A549 (cell line): ENCODE results near the gene NAV2. TPM values are rescaled to one million over a fixed set of nuclear protein-coding genes. Genes with fewer than 3 reads are reported as not detected.

Experiments
- ATAC-seq, 2 experiments: fragments of 200-7000 bp in 1 of 2; fragments of >200 bp in 1 of 2; cut with Nextera tagmentation in 1 of 2; cut with Tn5 transposase in 1 of 2; 3 replicates each; pipeline versions ENCODE4 v1.8.0 to v1.9.1; 2018 to 2020; ENCODE audit warnings: mild to moderate bottlenecking in 1 of 2, moderate library complexity in 1 of 2
- CTCF ChIA-PET: fragments of 300-600 bp; sonication (Branson Sonifier 250); formaldehyde crosslinking; extraction: SDS; loops from one replicate; lab custom pipeline; 2021; ENCODE audit warnings: antibody characterized with exemption, inconsistent platforms; lab: Yijun Ruan, JAX
- POLR2A ChIA-PET: fragments of 350-600 bp; formaldehyde crosslinking; extraction: SDS; loops from one replicate; lab custom pipeline; 2021; ENCODE audit warnings: antibody characterized with exemption, inconsistent platforms; lab: Yijun Ruan, JAX
- DNase-seq, 2 experiments: peaks; one replicate each; pipeline versions ENCODE4 v3.0.0 to v3.0.0-alpha.2; 2011 to 2016; ENCODE audit warnings: low read depth in 1 of 2, low spot score in 1 of 2
- FAIRE-seq: peaks from 2 replicates; lab custom pipeline; 2011; peaks lifted over from hg19 to GRCh38; lab: Jason Lieb, UNC
- H3K27ac ChIP-seq, 2 experiments: fragments of >200 bp; sonication (Bioruptor Twin); formaldehyde crosslinking; 3 replicates each; pipeline ENCODE4 v1.5.1; 2016 to 2017
- H3K4me1 ChIP-seq: fragments of >200 bp; sonication (Bioruptor Twin); formaldehyde crosslinking; 3 replicates; pipeline ENCODE4 v1.6.1; 2016
- H3K4me2 ChIP-seq: fragments of >200 bp; sonication (Bioruptor Twin); formaldehyde crosslinking; 3 replicates; pipeline ENCODE4 v1.6.1; 2016
- H3K4me3 ChIP-seq: fragments of >200 bp; sonication (Bioruptor Twin); formaldehyde crosslinking; 3 replicates; pipeline ENCODE4 v1.5.1; 2016
- H3K9me3 ChIP-seq: fragments of >200 bp; sonication (Bioruptor Twin); formaldehyde crosslinking; 3 replicates; pipeline ENCODE4 v1.6.1; 2016
- BHLHE40 ChIP-seq: IDR thresholded peaks from 2 replicates; pipeline ENCODE4 v1.6.1; 2012; ENCODE audit warnings: low read depth, low read length, inconsistent platforms
- CBX8 ChIP-seq: fragments of 200-600 bp; sonication (generic); IDR thresholded peaks from 2 replicates; pipeline ENCODE4 v1.6.1; 2016
- EP300 ChIP-seq, 2 experiments: fragments of >200 bp; sonication (Bioruptor Twin); formaldehyde crosslinking; IDR thresholded peaks; 2 replicates in 1 of 2; 3 replicates in 1 of 2; pipeline ENCODE4 v1.6.1; 2016 to 2017
- ESRRA ChIP-seq: fragments of 150-350 bp; IDR thresholded peaks from 2 replicates; pipeline ENCODE4 v1.6.1; 2014; ENCODE audit warnings: mild to moderate bottlenecking, low read length, borderline replicate concordance
- FOSB ChIP-seq: fragments of 250-450 bp; sonication (Bioruptor Pico); IDR thresholded peaks from 2 replicates; pipeline ENCODE4 v1.5.0; 2020; ENCODE audit warnings: mild to moderate bottlenecking, moderate library complexity
- FOXS1 ChIP-seq: fragments of 250-450 bp; sonication (Bioruptor Pico); IDR thresholded peaks from 2 replicates; pipeline ENCODE4 v1.5.0; 2020; ENCODE audit warnings: mild to moderate bottlenecking, moderate library complexity
- HDAC2 ChIP-seq: fragments of 200-600 bp; sonication (generic); IDR thresholded peaks from 2 replicates; pipeline ENCODE4 v1.6.1; 2016
- HOXB13 ChIP-seq: fragments of 250-450 bp; sonication (Bioruptor Pico); IDR thresholded peaks from 2 replicates; pipeline ENCODE4 v1.5.0; 2020; ENCODE audit warnings: low read depth, mild to moderate bottlenecking, moderate library complexity
- HOXB5 ChIP-seq: fragments of 250-450 bp; sonication (Bioruptor Pico); IDR thresholded peaks from 2 replicates; pipeline ENCODE4 v1.5.0; 2020; ENCODE audit warnings: mild to moderate bottlenecking, moderate library complexity
- JUN ChIP-seq, 2 experiments: fragments of >200 bp; sonication (Bioruptor Twin); formaldehyde crosslinking; IDR thresholded peaks; 2 replicates in 1 of 2; 3 replicates in 1 of 2; pipeline ENCODE4 v1.6.1; 2016 to 2017
- JUNB ChIP-seq: fragments of >200 bp; sonication (Bioruptor Twin); formaldehyde crosslinking; IDR thresholded peaks from 2 replicates; pipeline ENCODE4 v1.6.1; 2016
- NPAS2 ChIP-seq: fragments of 250-450 bp; sonication (Bioruptor Pico); IDR thresholded peaks from 2 replicates; pipeline ENCODE4 v1.8.0; 2022; ENCODE audit warnings: mild to moderate bottlenecking, moderate library complexity, borderline replicate concordance
- NR3C1 ChIP-seq: fragments of >200 bp; sonication (Bioruptor Twin); formaldehyde crosslinking; IDR thresholded peaks from 3 replicates; pipeline ENCODE4 v1.6.1; 2017
- PHF8 ChIP-seq: fragments of 200-600 bp; sonication (generic); IDR thresholded peaks from 2 replicates; pipeline ENCODE4 v1.6.1; 2016; ENCODE audit warnings: low read depth, mild to moderate bottlenecking, antibody characterized with exemption, moderate library complexity, borderline replicate concordance
- RCOR1 ChIP-seq: fragments of 150-350 bp; IDR thresholded peaks from 2 replicates; pipeline ENCODE4 v1.6.1; 2014; ENCODE audit warnings: antibody characterized with exemption, low read length, low read depth
- SMC3 ChIP-seq: fragments of >200 bp; sonication (Bioruptor Twin); formaldehyde crosslinking; IDR thresholded peaks from 3 replicates; pipeline ENCODE4 v1.6.1; 2018; ENCODE audit warnings: inconsistent platforms
- TP53 ChIP-seq: fragments of 250-450 bp; sonication (Bioruptor Pico); IDR thresholded peaks from 2 replicates; pipeline ENCODE4 v1.5.0; 2021; ENCODE audit warnings: mild to moderate bottlenecking, moderate library complexity
- ZC3H11A ChIP-seq: fragments of 450-650 bp; IDR thresholded peaks from 2 replicates; pipeline ENCODE4 v1.6.1; 2014; ENCODE audit warnings: antibody characterized with exemption, mild to moderate bottlenecking
- ZNF302 ChIP-seq: fragments of 250-450 bp; sonication (Bioruptor Pico); IDR thresholded peaks from 2 replicates; pipeline ENCODE4 v1.9.0; 2021; ENCODE audit warnings: inconsistent platforms, mild to moderate bottlenecking, moderate library complexity
- WGBS: methylation state at CpG from one replicate; pipeline ENCODE4 v1.1.6; 2017; ENCODE audit errors: missing lambda C conversion rate; 5-methylcytosine and 5-hydroxymethylcytosine counted together
- polyA plus RNA-seq, 4 experiments: library from polyadenylated mRNA; depleted of rRNA in 3 of 4; stranded (reverse); fragments of >200 nt; fragmentation: RNase III in 1 of 4; extraction: RNeasy Plus Mini Kit Qiagen cat#74134 plus additional on column Dnase treatment in 1 of 4; gene quantifications; 2 replicates in 3 of 4; 3 replicates in 1 of 4; pipeline ENCODE4 v1.2.3, GENCODE V29; 2011 to 2017
- TF ChIP-seq, protein P1 (sequence below): fragments of >200 bp; sonication (Bioruptor Twin); formaldehyde crosslinking; IDR thresholded peaks from 3 replicates; pipeline ENCODE4 v1.6.1; 2016
- TF ChIP-seq, protein P2 (sequence below): IDR thresholded peaks from 2 replicates; pipeline ENCODE4 v1.6.1; 2012
- TF ChIP-seq, protein P3 (sequence below): IDR thresholded peaks from 2 replicates; pipeline ENCODE4 v1.6.1; 2012
- TF ChIP-seq, protein P4 (sequence below): fragments of 200-600 bp; sonication (generic); IDR thresholded peaks from 2 replicates; pipeline ENCODE4 v1.6.1; 2016; ENCODE audit warnings: antibody characterized with exemption, mild to moderate bottlenecking, moderate library complexity
- TF ChIP-seq, protein P5 (sequence below): IDR thresholded peaks from 2 replicates; pipeline ENCODE4 v1.6.1; 2012; ENCODE audit warnings: low read depth, borderline replicate concordance
- TF ChIP-seq, protein P6 (sequence below): fragments of 450-650 bp; IDR thresholded peaks from 2 replicates; pipeline ENCODE4 v1.6.1; 2014; ENCODE audit warnings: antibody characterized with exemption

NAV2 gene
- polyA plus RNA-seq, 2 of the 4 experiments (the other 2 are of a cell fraction) = 4.9 to 19.8 TPM

DNA sequence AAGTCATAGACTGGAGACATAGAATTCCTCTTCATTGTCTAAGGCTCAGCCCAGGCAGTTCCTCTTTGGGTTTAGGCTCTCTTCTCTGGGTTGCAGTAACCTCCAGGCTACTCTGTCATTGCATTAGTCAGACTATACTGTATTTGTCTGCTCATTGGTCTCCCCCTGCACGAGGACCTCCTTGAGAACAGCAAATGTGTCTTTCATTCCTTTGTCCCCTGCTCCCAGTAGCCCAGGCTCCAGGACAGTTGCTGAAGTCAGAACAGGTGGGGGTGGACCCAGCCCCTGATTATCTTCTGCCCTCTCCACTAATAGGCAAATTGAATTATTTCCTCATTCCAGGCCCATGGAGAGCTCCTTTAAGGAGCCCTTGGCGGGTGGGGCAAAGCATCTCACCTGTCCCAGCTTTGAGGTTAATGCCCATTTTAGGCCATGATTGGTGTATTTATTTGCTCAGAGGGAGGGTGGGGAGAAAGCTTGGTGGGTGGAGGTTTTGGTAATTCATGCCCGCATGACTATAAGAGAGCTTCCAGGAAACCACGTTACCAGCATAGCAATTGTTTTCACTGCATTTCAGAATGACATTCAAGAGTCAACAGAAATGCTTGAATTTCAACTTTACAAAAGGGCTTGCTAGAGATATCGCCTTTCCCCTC is 40.9 kb downstream of the NAV2 start:
- no peak for DNase-seq
- 79% methylated on average over 5 of the region's 5 CpGs for WGBS
- Histone ChIP-seq H3K9me3 (no peaks in the 10 kb centered on the region), H3K27ac (no peak overlapping the region), H3K4me3 (no peak overlapping the region), H3K4me1 (no peaks in the 10 kb centered on the region), H3K4me2 (no peak overlapping the region)
- ChIA-PET CTCF (interaction anchor here (0.8 to 4.4 kb wide), 4 partner anchors 10 to 682 kb away, joined by 3 to 25 read pairs (median 4); no protein-coding TSS in a partner anchor), POLR2A (no interaction called here)
- FAIRE-seq = no peak
- no peak for TF ChIP-seq PHF8
- TF ChIP-seq, protein P1, sequence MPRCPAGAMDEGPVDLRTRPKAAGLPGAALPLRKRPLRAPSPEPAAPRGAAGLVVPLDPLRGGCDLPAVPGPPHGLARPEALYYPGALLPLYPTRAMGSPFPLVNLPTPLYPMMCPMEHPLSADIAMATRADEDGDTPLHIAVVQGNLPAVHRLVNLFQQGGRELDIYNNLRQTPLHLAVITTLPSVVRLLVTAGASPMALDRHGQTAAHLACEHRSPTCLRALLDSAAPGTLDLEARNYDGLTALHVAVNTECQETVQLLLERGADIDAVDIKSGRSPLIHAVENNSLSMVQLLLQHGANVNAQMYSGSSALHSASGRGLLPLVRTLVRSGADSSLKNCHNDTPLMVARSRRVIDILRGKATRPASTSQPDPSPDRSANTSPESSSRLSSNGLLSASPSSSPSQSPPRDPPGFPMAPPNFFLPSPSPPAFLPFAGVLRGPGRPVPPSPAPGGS = no peak
- TF ChIP-seq ZC3H11A = no peak
- no peak for TF ChIP-seq NR3C1
- no peak for ATAC-seq

DNA sequence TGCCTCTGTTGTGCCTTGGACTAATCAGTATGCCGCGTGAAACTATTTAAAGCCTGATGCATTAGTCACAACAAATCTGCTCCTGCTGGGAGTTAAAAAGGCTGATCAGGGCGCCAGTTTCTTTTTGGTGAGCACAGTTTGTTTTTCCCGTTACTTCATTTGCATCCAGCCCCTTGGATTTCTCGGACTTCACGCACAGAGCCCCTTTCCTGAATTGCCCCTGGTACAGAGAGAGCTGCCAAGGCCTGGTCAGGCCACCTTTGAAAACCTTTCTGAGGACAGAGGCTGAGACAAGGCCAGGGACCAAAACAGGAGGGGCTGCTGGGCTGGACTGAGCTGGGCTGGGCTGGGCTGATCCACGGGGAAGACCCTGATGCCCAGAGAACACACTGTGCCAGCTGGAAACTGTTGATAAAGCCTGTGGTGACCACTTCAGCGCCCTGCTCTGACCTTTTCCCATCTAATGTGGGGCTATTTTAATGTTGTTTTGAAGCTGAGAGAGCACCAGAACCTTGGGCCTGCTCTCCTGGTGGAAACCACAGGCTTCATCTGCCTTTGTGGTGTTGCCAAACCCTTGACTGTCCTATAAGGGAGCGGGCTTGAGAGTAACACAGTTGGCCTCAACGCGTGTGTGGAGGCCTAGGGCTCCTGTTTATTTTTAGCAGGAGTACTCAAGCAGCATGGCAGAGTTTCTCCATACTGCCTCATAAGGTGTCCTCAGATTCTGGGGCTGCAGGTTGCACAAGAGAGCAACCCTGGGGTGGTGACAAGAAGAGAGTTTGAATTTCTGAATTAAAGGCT is 44.2 kb downstream of the NAV2 start:
- ChIA-PET POLR2A (no interaction called here), CTCF (interaction anchor here (1.2 to 4.4 kb wide), 4 partner anchors 14 to 197 kb away, joined by 3 to 25 read pairs (median 8); no protein-coding TSS in a partner anchor)
- Histone ChIP-seq H3K4me2 (no peak overlapping the region), H3K27ac (no peak overlapping the region), H3K4me1 (no peaks in the 10 kb centered on the region), H3K4me3 (no peak overlapping the region), H3K9me3 (no peaks in the 10 kb centered on the region)
- no peak for TF ChIP-seq TP53 (CRISPR knock-in tag)
- no peak for TF ChIP-seq HDAC2
- TF ChIP-seq, protein P2, sequence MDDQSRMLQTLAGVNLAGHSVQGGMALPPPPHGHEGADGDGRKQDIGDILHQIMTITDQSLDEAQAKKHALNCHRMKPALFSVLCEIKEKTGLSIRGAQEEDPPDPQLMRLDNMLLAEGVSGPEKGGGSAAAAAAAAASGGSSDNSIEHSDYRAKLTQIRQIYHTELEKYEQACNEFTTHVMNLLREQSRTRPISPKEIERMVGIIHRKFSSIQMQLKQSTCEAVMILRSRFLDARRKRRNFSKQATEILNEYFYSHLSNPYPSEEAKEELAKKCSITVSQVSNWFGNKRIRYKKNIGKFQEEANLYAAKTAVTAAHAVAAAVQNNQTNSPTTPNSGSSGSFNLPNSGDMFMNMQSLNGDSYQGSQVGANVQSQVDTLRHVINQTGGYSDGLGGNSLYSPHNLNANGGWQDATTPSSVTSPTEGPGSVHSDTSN = no peak
- TF ChIP-seq, protein P3, sequence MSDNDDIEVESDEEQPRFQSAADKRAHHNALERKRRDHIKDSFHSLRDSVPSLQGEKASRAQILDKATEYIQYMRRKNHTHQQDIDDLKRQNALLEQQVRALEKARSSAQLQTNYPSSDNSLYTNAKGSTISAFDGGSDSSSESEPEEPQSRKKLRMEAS = no peak
- TF ChIP-seq NPAS2 (CRISPR knock-in tag) = no peak
- no peak for TF ChIP-seq JUN (IDR thresholded peaks at IDR 0.05)
- DNase-seq = no peak
- no peak for FAIRE-seq
- 70% methylated on average over 11 of the region's 11 CpGs for WGBS
- no peak for ATAC-seq

DNA sequence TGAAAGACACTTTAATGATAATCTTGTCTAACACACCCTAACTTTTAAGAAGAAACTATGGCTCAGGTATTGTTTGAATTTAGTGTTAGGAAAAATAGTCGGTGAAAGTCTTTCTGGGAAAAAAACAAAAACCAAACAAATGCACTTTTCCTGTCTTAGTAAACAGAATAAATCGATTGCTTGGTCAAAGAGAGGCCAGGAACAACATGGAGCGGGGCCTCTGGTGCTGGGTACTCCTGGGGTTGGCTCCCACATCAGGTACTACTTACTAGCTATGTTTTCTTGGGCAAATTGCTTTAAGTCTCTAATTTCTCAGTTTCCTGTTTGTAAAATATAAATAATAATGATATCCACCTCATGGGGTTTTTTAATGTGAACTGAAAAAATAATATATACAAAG is 46.8 kb downstream of the NAV2 start:
- Histone ChIP-seq H3K27ac (no peak overlapping the region), H3K9me3 (no peaks in the 10 kb centered on the region), H3K4me3 (no peak overlapping the region), H3K4me2 (no peak overlapping the region), H3K4me1 (no peaks in the 10 kb centered on the region)
- ChIA-PET CTCF (interaction anchor here (0.6 to 3.8 kb wide), 4 partner anchors 17 to 200 kb away, joined by 3 to 18 read pairs (median 10); no protein-coding TSS in a partner anchor), POLR2A (no interaction called here)
- TF ChIP-seq, protein P4, sequence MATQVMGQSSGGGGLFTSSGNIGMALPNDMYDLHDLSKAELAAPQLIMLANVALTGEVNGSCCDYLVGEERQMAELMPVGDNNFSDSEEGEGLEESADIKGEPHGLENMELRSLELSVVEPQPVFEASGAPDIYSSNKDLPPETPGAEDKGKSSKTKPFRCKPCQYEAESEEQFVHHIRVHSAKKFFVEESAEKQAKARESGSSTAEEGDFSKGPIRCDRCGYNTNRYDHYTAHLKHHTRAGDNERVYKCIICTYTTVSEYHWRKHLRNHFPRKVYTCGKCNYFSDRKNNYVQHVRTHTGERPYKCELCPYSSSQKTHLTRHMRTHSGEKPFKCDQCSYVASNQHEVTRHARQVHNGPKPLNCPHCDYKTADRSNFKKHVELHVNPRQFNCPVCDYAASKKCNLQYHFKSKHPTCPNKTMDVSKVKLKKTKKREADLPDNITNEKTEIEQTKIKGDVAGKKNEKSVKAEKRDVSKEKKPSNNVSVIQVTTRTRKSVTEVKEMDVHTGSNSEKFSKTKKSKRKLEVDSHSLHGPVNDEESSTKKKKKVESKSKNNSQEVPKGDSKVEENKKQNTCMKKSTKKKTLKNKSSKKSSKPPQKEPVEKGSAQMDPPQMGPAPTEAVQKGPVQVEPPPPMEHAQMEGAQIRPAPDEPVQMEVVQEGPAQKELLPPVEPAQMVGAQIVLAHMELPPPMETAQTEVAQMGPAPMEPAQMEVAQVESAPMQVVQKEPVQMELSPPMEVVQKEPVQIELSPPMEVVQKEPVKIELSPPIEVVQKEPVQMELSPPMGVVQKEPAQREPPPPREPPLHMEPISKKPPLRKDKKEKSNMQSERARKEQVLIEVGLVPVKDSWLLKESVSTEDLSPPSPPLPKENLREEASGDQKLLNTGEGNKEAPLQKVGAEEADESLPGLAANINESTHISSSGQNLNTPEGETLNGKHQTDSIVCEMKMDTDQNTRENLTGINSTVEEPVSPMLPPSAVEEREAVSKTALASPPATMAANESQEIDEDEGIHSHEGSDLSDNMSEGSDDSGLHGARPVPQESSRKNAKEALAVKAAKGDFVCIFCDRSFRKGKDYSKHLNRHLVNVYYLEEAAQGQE = no peak
- no peak for TF ChIP-seq FOSB (CRISPR knock-in tag)
- no peak for TF ChIP-seq FOXS1 (CRISPR knock-in tag)
- TF ChIP-seq CBX8 = no peak
- no peak for TF ChIP-seq HOXB5 (CRISPR knock-in tag)
- TF ChIP-seq RCOR1 = no peak
- TF ChIP-seq, protein P5, sequence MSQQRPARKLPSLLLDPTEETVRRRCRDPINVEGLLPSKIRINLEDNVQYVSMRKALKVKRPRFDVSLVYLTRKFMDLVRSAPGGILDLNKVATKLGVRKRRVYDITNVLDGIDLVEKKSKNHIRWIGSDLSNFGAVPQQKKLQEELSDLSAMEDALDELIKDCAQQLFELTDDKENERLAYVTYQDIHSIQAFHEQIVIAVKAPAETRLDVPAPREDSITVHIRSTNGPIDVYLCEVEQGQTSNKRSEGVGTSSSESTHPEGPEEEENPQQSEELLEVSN = no peak
- no peak for TF ChIP-seq JUNB
- TF ChIP-seq EP300 (IDR thresholded peaks at IDR 0.05) = no peak
- TF ChIP-seq ESRRA = no peak
- TF ChIP-seq SMC3 = no peak
- TF ChIP-seq ZNF302 (CRISPR knock-in tag) = no peak
- no peak for TF ChIP-seq BHLHE40
- no peak for TF ChIP-seq HOXB13
- no peak for TF ChIP-seq ZC3H11A
- TF ChIP-seq, protein P6, sequence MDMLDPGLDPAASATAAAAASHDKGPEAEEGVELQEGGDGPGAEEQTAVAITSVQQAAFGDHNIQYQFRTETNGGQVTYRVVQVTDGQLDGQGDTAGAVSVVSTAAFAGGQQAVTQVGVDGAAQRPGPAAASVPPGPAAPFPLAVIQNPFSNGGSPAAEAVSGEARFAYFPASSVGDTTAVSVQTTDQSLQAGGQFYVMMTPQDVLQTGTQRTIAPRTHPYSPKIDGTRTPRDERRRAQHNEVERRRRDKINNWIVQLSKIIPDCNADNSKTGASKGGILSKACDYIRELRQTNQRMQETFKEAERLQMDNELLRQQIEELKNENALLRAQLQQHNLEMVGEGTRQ = no peak
- TF ChIP-seq JUN (IDR thresholded peaks at IDR 0.05) = no peak
- DNase-seq = no peak
- FAIRE-seq = no peak
- WGBS = 50% methylated on average over 3 of the region's 3 CpGs
- ATAC-seq = no peak
